ENCODE measurements around the gene UBN2.
A peak's percentile ranks its signal among the peaks of the same experiment; 100 is the strongest.
"Not testable (repeated sequence)": the region's sequence is repeated elsewhere in the genome, so short reads cannot be mapped to it uniquely, and the experiment has no call there.

UBN2 gene

GRCh38 chr7:139300390-139300789, 69.4 kb downstream of the UBN2 start:
- no peak for DNase-seq

- no peak for DNase-seq
These were observed 73.5 kb downstream of the UBN2 start for GRCh38 chr7:139304517-139304916.

- no peak for DNase-seq
These were observed 87.0 kb downstream of the UBN2 start for GRCh38 chr7:139317939-139318505.

- no peak for DNase-seq
These were observed 90.2 kb downstream of the UBN2 start for GRCh38 chr7:139321071-139321745.

- DNase-seq = not testable (repeated sequence)
These were observed 93.7 kb downstream of the UBN2 start for GRCh38 chr7:139324709-139325108.

- DNase-seq = no peak
These were observed 97.3 kb downstream of the UBN2 start for GRCh38 chr7:139328375-139328774.

GRCh38 chr7:139329119-139329518, 98.1 kb downstream of the UBN2 start:
- DNase-seq = no peak

GRCh38 chr7:139330333-139331030, 99.4 kb downstream of the UBN2 start:
- no peak for DNase-seq

- DNase-seq = no peak
These were observed 101.8 kb downstream of the UBN2 start for GRCh38 chr7:139332697-139333359.

- not testable (repeated sequence) for DNase-seq
These were observed 102.4 kb downstream of the UBN2 start for GRCh38 chr7:139333443-139333842.

- no peak for DNase-seq
These were observed 103.5 kb downstream of the UBN2 start for GRCh38 chr7:139334399-139335150.

GRCh38 chr7:139339025-139339424, 108.0 kb downstream of the UBN2 start:
- DNase-seq = no peak

GRCh38 chr7:139339698-139340036, 108.6 kb downstream of the UBN2 start:
- DNase-seq = no peak

GRCh38 chr7:139340037-139340807, 109.2 kb downstream of the UBN2 start:
- peak; percentile 58 for DNase-seq

GRCh38 chr7:139340808-139341057, 109.7 kb downstream of the UBN2 start:
- no peak for DNase-seq

- DNase-seq = peak; percentile 35
These were observed 110.2 kb downstream of the UBN2 start, which contains the start of gene FMC1 for GRCh38 chr7:139341058-139341775. Gene FMC1, plus strand, starts transcription at chr7:139341337. Its CDS starts 48 bp downstream, at chr7:139341385.

- no peak for DNase-seq
These were observed 110.8 kb downstream of the UBN2 start for GRCh38 chr7:139341776-139342226.

GRCh38 chr7:139345042-139345441, 114.0 kb downstream of the UBN2 start:
- no peak for DNase-seq

GRCh38 chr7:139351027-139351426, 120.0 kb downstream of the UBN2 start:
- no peak for DNase-seq

- DNase-seq = no peak
These were observed 123.7 kb downstream of the UBN2 start for GRCh38 chr7:139354729-139355128.

- no peak for DNase-seq
These were observed 124.3 kb downstream of the UBN2 start for GRCh38 chr7:139355320-139355719.
